ENCODE data around the gene EEF1E1. TPM values are rescaled to one million over a fixed set of nuclear protein-coding genes. Genes with fewer than 3 reads are reported as not detected.

EEF1E1 gene
- total and polyA plus RNA-seq, 9 of the 15 experiments (the other 6 are each of a cell fraction or from before 2014, with no cell fraction given) = 135 to 1,355 (median 327) TPM

DNA sequence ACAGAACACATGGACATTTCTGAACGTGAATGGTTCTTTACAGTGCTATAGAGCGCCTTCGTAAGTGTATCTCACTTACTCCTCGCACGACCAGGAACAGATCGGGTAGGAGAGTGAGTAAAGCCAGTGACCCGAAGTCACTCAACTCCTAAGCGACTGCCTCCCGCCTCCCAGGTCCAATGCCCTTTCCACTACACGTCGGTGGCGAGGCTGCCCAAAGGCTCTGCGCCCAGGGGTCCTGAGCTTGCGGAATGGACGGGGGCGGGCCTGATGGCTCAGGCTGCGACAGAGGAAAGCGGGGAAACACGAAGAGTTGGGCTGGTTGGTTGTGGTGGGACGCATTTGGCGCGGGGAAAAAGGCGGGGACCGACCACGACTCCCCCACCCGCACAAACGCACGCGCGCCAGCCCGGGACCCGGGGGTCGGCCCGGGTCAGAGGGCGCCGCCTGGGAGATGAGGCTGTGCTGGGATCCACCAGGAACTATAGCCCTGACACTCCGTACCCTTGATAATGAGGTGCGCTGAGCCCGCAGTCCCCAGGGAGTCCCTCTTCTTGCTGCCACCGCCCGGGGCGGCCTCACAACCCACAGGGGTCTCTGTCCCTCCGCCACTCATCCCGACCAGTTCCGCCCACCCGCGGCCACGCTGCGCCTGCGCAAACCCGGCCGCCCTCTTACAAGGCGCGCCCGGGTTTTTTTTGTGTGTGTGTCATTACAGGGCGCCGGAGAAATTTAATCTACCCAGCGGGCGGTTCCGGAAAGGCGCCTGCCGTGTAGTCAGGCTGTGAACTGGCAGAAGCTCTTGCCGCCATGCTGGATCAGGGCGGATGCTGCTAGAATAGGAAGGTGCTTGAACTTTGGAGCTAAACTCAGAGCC is 38.3 kb downstream of the EEF1E1 start, which contains the start of gene BLOC1S5 (continued):
- TF ChIP-seq, protein P1, sequence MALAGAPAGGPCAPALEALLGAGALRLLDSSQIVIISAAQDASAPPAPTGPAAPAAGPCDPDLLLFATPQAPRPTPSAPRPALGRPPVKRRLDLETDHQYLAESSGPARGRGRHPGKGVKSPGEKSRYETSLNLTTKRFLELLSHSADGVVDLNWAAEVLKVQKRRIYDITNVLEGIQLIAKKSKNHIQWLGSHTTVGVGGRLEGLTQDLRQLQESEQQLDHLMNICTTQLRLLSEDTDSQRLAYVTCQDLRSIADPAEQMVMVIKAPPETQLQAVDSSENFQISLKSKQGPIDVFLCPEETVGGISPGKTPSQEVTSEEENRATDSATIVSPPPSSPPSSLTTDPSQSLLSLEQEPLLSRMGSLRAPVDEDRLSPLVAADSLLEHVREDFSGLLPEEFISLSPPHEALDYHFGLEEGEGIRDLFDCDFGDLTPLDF (CRISPR knock-in tag; IDR thresholded peaks at IDR 0.05) = peak; percentile 87; the same call in 1 of the 2 replicates
- TF ChIP-seq ZNF785 (CRISPR knock-in tag; IDR thresholded peaks at IDR 0.05) (no peak), TOE1 (IDR thresholded peaks at IDR 0.05; ENCODE audit: borderline replicate concordance) (no peak), TOE1 (CRISPR knock-in tag; IDR thresholded peaks at IDR 0.05; ENCODE audit: borderline replicate concordance, low read depth) (no peak), ELF1 (tag; IDR thresholded peaks at IDR 0.05) (peak; percentile 100), ZFPM2 (CRISPR knock-in tag; IDR thresholded peaks at IDR 0.05) (no peak), ZBTB7A (IDR thresholded peaks at IDR 0.05; ENCODE audit: borderline replicate concordance, control insufficient read depth, low read depth, low read length) (peak; percentile 97), SPI1 (IDR thresholded peaks at IDR 0.05; ENCODE audit: borderline replicate concordance, low read depth, low read length) (peak; percentile 79), NEUROD1 (IDR thresholded peaks at IDR 0.05; ENCODE audit: borderline replicate concordance, low read depth, low read length, partially characterized antibody) (peak; percentile 32), POLR2AphosphoS5 (IDR thresholded peaks at IDR 0.05; ENCODE audit: control insufficient read depth, insufficient read depth, low read depth, low read length) (peak; percentile 85), SRSF3 (IDR thresholded peaks at IDR 0.05; ENCODE audit: insufficient read depth, low read length) (no peak), TAF7 (tag; IDR thresholded peaks at IDR 0.05) (no peak), ZNF239 (CRISPR knock-in tag; IDR thresholded peaks at IDR 0.05) (no peak), ZNF561 (CRISPR knock-in tag; conservative IDR thresholded peaks at IDR 0.05) (0 out of 2 replicates have a peak, but pooled peaks have one; percentile 36)
- TF ChIP-seq, protein P2, sequence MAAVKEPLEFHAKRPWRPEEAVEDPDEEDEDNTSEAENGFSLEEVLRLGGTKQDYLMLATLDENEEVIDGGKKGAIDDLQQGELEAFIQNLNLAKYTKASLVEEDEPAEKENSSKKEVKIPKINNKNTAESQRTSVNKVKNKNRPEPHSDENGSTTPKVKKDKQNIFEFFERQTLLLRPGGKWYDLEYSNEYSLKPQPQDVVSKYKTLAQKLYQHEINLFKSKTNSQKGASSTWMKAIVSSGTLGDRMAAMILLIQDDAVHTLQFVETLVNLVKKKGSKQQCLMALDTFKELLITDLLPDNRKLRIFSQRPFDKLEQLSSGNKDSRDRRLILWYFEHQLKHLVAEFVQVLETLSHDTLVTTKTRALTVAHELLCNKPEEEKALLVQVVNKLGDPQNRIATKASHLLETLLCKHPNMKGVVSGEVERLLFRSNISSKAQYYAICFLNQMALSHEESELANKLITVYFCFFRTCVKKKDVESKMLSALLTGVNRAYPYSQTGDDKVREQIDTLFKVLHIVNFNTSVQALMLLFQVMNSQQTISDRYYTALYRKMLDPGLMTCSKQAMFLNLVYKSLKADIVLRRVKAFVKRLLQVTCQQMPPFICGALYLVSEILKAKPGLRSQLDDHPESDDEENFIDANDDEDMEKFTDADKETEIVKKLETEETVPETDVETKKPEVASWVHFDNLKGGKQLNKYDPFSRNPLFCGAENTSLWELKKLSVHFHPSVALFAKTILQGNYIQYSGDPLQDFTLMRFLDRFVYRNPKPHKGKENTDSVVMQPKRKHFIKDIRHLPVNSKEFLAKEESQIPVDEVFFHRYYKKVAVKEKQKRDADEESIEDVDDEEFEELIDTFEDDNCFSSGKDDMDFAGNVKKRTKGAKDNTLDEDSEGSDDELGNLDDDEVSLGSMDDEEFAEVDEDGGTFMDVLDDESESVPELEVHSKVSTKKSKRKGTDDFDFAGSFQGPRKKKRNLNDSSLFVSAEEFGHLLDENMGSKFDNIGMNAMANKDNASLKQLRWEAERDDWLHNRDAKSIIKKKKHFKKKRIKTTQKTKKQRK (IDR thresholded peaks at IDR 0.05; ENCODE audit: borderline replicate concordance, low read depth, low read length) = no peak
- TF ChIP-seq, protein P3, sequence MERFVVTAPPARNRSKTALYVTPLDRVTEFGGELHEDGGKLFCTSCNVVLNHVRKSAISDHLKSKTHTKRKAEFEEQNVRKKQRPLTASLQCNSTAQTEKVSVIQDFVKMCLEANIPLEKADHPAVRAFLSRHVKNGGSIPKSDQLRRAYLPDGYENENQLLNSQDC (CRISPR knock-in tag; IDR thresholded peaks at IDR 0.05) = no peak
- TF ChIP-seq, protein P4, sequence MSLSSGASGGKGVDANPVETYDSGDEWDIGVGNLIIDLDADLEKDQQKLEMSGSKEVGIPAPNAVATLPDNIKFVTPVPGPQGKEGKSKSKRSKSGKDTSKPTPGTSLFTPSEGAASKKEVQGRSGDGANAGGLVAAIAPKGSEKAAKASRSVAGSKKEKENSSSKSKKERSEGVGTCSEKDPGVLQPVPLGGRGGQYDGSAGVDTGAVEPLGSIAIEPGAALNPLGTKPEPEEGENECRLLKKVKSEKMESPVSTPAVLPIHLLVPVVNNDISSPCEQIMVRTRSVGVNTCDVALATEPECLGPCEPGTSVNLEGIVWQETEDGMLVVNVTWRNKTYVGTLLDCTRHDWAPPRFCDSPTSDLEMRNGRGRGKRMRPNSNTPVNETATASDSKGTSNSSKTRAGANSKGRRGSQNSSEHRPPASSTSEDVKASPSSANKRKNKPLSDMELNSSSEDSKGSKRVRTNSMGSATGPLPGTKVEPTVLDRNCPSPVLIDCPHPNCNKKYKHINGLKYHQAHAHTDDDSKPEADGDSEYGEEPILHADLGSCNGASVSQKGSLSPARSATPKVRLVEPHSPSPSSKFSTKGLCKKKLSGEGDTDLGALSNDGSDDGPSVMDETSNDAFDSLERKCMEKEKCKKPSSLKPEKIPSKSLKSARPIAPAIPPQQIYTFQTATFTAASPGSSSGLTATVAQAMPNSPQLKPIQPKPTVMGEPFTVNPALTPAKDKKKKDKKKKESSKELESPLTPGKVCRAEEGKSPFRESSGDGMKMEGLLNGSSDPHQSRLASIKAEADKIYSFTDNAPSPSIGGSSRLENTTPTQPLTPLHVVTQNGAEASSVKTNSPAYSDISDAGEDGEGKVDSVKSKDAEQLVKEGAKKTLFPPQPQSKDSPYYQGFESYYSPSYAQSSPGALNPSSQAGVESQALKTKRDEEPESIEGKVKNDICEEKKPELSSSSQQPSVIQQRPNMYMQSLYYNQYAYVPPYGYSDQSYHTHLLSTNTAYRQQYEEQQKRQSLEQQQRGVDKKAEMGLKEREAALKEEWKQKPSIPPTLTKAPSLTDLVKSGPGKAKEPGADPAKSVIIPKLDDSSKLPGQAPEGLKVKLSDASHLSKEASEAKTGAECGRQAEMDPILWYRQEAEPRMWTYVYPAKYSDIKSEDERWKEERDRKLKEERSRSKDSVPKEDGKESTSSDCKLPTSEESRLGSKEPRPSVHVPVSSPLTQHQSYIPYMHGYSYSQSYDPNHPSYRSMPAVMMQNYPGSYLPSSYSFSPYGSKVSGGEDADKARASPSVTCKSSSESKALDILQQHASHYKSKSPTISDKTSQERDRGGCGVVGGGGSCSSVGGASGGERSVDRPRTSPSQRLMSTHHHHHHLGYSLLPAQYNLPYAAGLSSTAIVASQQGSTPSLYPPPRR (CRISPR knock-in tag; IDR thresholded peaks at IDR 0.05; ENCODE audit: borderline replicate concordance) = no peak
